Esophagus muscularis mucosa (tissue), 4 donors: ENCODE measurements around the gene TEX48. TPM values are rescaled to one million over a fixed set of nuclear protein-coding genes. Genes with fewer than 3 reads are reported as not detected.

Experiments used
- DNase-seq: peaks from one replicate; pipeline ENCODE4 v3.0.0-alpha.2; 2017; ENCODE audit errors: extremely low spot score
- H3K27ac ChIP-seq, 4 donors: fragments of 200-600 bp; sonication (generic); replicated peaks in 1 of 4; 1 replicate in 3 of 4; 2 replicates in 1 of 4; pipeline ENCODE4 v1.5.1; 2016 to 2019; ENCODE audit warnings: mild to moderate bottlenecking in 1 of 4
- H3K27me3 ChIP-seq, 4 donors: fragments of 200-600 bp; sonication (generic); one replicate each; pipeline versions ENCODE4 v1.5.1 to v1.6.0; 2016 to 2019
- H3K36me3 ChIP-seq, 4 donors: fragments of 200-600 bp; sonication (generic); one replicate each; pipeline ENCODE4 v1.5.1; 2016 to 2019
- H3K4me1 ChIP-seq, 4 donors: fragments of 200-600 bp; sonication (generic); one replicate each; pipeline ENCODE4 v1.5.1; 2016 to 2019
- H3K4me3 ChIP-seq, 4 donors: fragments of 200-600 bp; sonication (generic); 1 replicate in 2 of 4; 2 replicates in 2 of 4; pipeline ENCODE4 v1.5.1; 2016 to 2019; ENCODE audit warnings: mild to moderate bottlenecking in 4 of 4, moderate library complexity in 1 of 4
- H3K9me3 ChIP-seq, 4 donors: fragments of 200-600 bp; sonication (generic); 1 replicate in 3 of 4; 2 replicates in 1 of 4; pipeline ENCODE4 v1.5.1; 2016 to 2019
- CTCF ChIP-seq, 3 experiments: fragments of 200-600 bp in 2 of 3; fragments of 450-650 bp in 1 of 3; sonication (generic) in 2 of 3; IDR thresholded peaks; one replicate each; pipeline ENCODE4 v1.5.1; 2017 to 2019; ENCODE audit warnings: antibody characterized with exemption in 3 of 3, mild to moderate bottlenecking in 2 of 3, moderate library complexity in 1 of 3
- EP300 ChIP-seq: sonication (generic); formaldehyde crosslinking; IDR thresholded peaks from one replicate; pipeline ENCODE4 v1.6.1; 2017; ENCODE audit warnings: antibody characterized with exemption
- POLR2A ChIP-seq: fragments of 450-650 bp; IDR thresholded peaks from one replicate; pipeline ENCODE4 v1.6.1; 2017; ENCODE audit warnings: antibody characterized with exemption, moderate library complexity, mild to moderate bottlenecking, low read depth
- POLR2AphosphoS5 ChIP-seq, 2 donors: sonication (generic); formaldehyde crosslinking; IDR thresholded peaks; one replicate each; pipeline ENCODE4 v1.6.1; 2017; ENCODE audit warnings: antibody characterized with exemption in 2 of 2
- WGBS: methylation state at CpG from one replicate; pipeline ENCODE4 v1.1.5; 2018; 5-methylcytosine and 5-hydroxymethylcytosine counted together
- intact Hi-C: fragments of 100-400 bp; cut with DNase I; formaldehyde crosslinking; loops from one replicate; pipeline ENCODE4 v1.15.1; 2023
- total RNA-seq, 4 donors: library from RNA; depleted of rRNA; stranded (reverse); fragments of >200 nt; gene quantifications; one replicate each; pipeline versions ENCODE4 v1.1.0 to v1.2.1, GENCODE V29; 2016

The TEX48 gene
- total RNA-seq, 4 donors from 2014 or later: not detected

- intact Hi-C loops: no loop called here
- no peak for DNase-seq
- no peaks in the 10 kb centered on the region for H3K4me1 ChIP-seq
- no peaks in the 10 kb centered on the region for H3K27me3 ChIP-seq
- H3K36me3 ChIP-seq: no peaks in the 10 kb centered on the region
- no peak overlapping the region for H3K4me3 ChIP-seq
- TF ChIP-seq POLR2A: no peak
- TF ChIP-seq CTCF (IDR thresholded peaks at IDR 0.05): no peak
- TF ChIP-seq EP300: no peak
- no peaks in the 10 kb centered on the region for H3K9me3 ChIP-seq
- H3K27ac ChIP-seq: no peak overlapping the region
Measured at GRCh38 chr9:114691956-114692295, 9.9 kb upstream of the TEX48 start.

GRCh38 chr9:114691046-114691955, 9.3 kb upstream of the TEX48 start:
- H3K27me3 ChIP-seq: no peaks in the 10 kb centered on the region
- H3K4me1 ChIP-seq: no peaks in the 10 kb centered on the region
- intact Hi-C loops: no loop called here
- H3K36me3 ChIP-seq: no peaks in the 10 kb centered on the region
- H3K27ac ChIP-seq: no peak overlapping the region
- TF ChIP-seq EP300 (no peak), POLR2AphosphoS5 (IDR thresholded peaks at IDR 0.05) (no peak), CTCF (IDR thresholded peaks at IDR 0.05) (no peak), POLR2A (no peak)
- H3K4me3 ChIP-seq: no peak overlapping the region
- WGBS: 83% methylated on average over 11 of the region's 11 CpGs
- H3K9me3 ChIP-seq: no peaks in the 10 kb centered on the region
- no peak for DNase-seq

GRCh38 chr9:114690308-114690707, 8.3 kb upstream of the TEX48 start:
- Histone ChIP-seq H3K4me1 (no peaks in the 10 kb centered on the region), H3K4me3 (no peak overlapping the region), H3K9me3 (no peaks in the 10 kb centered on the region), H3K27ac (no peak overlapping the region), H3K27me3 (no peaks in the 10 kb centered on the region), H3K36me3 (no peaks in the 10 kb centered on the region)
- TF ChIP-seq CTCF (IDR thresholded peaks at IDR 0.05) (no peak), POLR2A (no peak), EP300 (no peak), POLR2AphosphoS5 (IDR thresholded peaks at IDR 0.05) (no peak)
- WGBS: 93% methylated on average over 4 of the region's 4 CpGs
- no peak for DNase-seq
- intact Hi-C loops: no loop called here

GRCh38 chr9:114689813-114690212, 7.8 kb upstream of the TEX48 start:
- intact Hi-C loops: loop anchor here (10.0 kb wide), 1 partner anchor 225 kb away; no protein-coding TSS in a partner anchor
- TF ChIP-seq POLR2A (no peak), POLR2AphosphoS5 (IDR thresholded peaks at IDR 0.05) (no peak), EP300 (no peak), CTCF (IDR thresholded peaks at IDR 0.05) (no peak)

More at GRCh38 chr9:114689813-114690212, 7.8 kb upstream of the TEX48 start:
- H3K27ac ChIP-seq: no peak overlapping the region
- no peak for DNase-seq
- H3K9me3 ChIP-seq: no peaks in the 10 kb centered on the region
- no peaks in the 10 kb centered on the region for H3K36me3 ChIP-seq
- no peaks in the 10 kb centered on the region for H3K27me3 ChIP-seq
- WGBS: 92% methylated on average over 7 of the region's 7 CpGs
- H3K4me3 ChIP-seq: no peak overlapping the region
- H3K4me1 ChIP-seq: no peaks in the 10 kb centered on the region
